Peyer's patch (tissue), 4 donors: ENCODE results near the gene FBXO9. TPM values are rescaled to one million over a fixed set of nuclear protein-coding genes. Genes with fewer than 3 reads are reported as not detected.

Experiments
- DNase-seq, 3 donors: peaks; one replicate each; pipeline ENCODE4 v3.0.0-alpha.2; 2017 to 2019
- H3K27ac ChIP-seq, 4 donors: fragments of 200-600 bp; sonication (generic); one replicate each; pipeline ENCODE4 v1.5.1; 2016 to 2019
- H3K27me3 ChIP-seq, 2 donors: fragments of 200-600 bp; sonication (generic); one replicate each; pipeline ENCODE4 v1.5.1; 2019
- H3K36me3 ChIP-seq, 3 donors: fragments of 200-600 bp; sonication (generic); one replicate each; pipeline ENCODE4 v1.5.1; 2016 to 2019
- H3K4me1 ChIP-seq, 4 donors: fragments of 200-600 bp; sonication (generic); one replicate each; pipeline ENCODE4 v1.5.1; 2016 to 2019
- H3K4me3 ChIP-seq, 4 donors: fragments of 200-600 bp; sonication (generic); 1 replicate in 3 of 4; 2 replicates in 1 of 4; pipeline ENCODE4 v1.5.1; 2016 to 2019; ENCODE audit warnings: mild to moderate bottlenecking in 1 of 4
- H3K9me3 ChIP-seq, 4 donors: fragments of 200-600 bp; sonication (generic); one replicate each; pipeline ENCODE4 v1.5.1; 2016 to 2019; ENCODE audit warnings: mild to moderate bottlenecking in 1 of 4
- CTCF ChIP-seq, 6 experiments: fragments of 450-650 bp in 4 of 6; fragments of 200-600 bp in 2 of 6; sonication (generic) in 1 of 6; IDR thresholded peaks; one replicate each; pipeline ENCODE4 v1.5.1; 2017 to 2019; ENCODE audit warnings: antibody characterized with exemption in 6 of 6, mild to moderate bottlenecking in 3 of 6, moderate library complexity in 1 of 6
- POLR2A ChIP-seq, 2 donors: fragments of 450-650 bp; IDR thresholded peaks; one replicate each; pipeline ENCODE4 v1.5.1; 2017; ENCODE audit warnings: antibody characterized with exemption in 2 of 2, mild to moderate bottlenecking in 2 of 2, moderate library complexity in 2 of 2
- total RNA-seq, 4 donors: library from RNA; depleted of rRNA; stranded (reverse); fragments of >200 nt; gene quantifications; one replicate each; pipeline ENCODE4 v1.1.0, GENCODE V29; 2016

The FBXO9 gene
- total RNA-seq, 4 donors from 2014 or later, result 62.5 to 109 (median 76.6) TPM

GRCh38 chr6:53124131-53124800 lies 59.1 kb downstream of the FBXO9 start:
- Histone ChIP-seq H3K27me3 (no peaks in the 10 kb centered on the region), H3K27ac (no peak overlapping the region), H3K4me3 (no peak overlapping the region), H3K9me3 (no peaks in the 10 kb centered on the region), H3K36me3 (no peaks in the 10 kb centered on the region), H3K4me1 (peaks cover 0 to 9% (median 0%) of the 10 kb centered on the region in 4 donors)
- DNase-seq, result no peak
- TF ChIP-seq POLR2A (IDR thresholded peaks at IDR 0.05) (no peak), CTCF (IDR thresholded peaks at IDR 0.05) (no peak)

- Histone ChIP-seq H3K27ac (no peak overlapping the region), H3K4me1 (no peaks in the 10 kb centered on the region), H3K36me3 (no peaks in the 10 kb centered on the region), H3K9me3 (no peaks in the 10 kb centered on the region), H3K27me3 (no peaks in the 10 kb centered on the region), H3K4me3 (no peak overlapping the region)
- no peak for TF ChIP-seq CTCF (IDR thresholded peaks at IDR 0.05)
- no peak for TF ChIP-seq POLR2A (IDR thresholded peaks at IDR 0.05)
- DNase-seq, result no peak
Observed at GRCh38 chr6:53125276-53125675, 60.1 kb downstream of the FBXO9 start.

- Histone ChIP-seq H3K27ac (no peak overlapping the region), H3K4me1 (no peaks in the 10 kb centered on the region), H3K9me3 (no peaks in the 10 kb centered on the region), H3K27me3 (no peaks in the 10 kb centered on the region), H3K36me3 (no peaks in the 10 kb centered on the region), H3K4me3 (no peak overlapping the region)
- TF ChIP-seq POLR2A (IDR thresholded peaks at IDR 0.05), result no peak
- TF ChIP-seq CTCF (IDR thresholded peaks at IDR 0.05), result no peak
- DNase-seq, result no peak
Observed at GRCh38 chr6:53128842-53129241, 63.6 kb downstream of the FBXO9 start.

DNA sequence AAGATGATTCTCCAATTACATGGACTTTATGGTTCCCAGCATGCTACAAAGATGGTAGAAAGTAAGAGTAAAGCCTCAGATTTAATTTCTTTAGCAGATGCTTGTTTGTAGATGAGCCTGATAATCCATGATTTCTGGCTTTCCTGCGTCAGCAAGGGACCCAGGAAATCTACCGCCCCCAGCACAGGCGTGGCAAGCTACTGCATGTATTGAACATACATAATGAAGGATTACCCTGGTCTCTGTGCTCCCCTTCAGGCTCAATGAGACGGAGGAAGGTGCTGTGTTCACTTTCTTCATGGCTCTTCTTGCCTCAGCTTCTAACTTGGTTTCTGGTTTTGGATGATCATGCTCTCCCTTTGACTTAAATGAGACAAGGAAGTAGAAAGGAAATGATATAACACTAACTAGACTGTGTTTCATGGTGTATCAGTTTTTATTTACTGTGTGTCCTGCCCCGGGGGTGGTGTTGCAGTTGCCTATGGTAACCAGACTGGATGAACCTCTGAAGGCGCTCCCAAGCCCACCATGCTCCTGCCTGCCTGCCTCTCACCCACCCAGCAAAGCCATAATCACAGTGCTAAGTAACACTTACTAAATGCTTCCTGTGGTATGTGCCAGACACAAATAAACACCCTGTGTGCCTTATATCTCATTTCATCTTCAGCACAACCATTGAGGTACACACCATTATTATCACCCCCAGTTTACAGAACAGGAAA lies 65.5 kb downstream of the FBXO9 start:
- H3K27ac ChIP-seq, result no peak overlapping the region

DNA sequence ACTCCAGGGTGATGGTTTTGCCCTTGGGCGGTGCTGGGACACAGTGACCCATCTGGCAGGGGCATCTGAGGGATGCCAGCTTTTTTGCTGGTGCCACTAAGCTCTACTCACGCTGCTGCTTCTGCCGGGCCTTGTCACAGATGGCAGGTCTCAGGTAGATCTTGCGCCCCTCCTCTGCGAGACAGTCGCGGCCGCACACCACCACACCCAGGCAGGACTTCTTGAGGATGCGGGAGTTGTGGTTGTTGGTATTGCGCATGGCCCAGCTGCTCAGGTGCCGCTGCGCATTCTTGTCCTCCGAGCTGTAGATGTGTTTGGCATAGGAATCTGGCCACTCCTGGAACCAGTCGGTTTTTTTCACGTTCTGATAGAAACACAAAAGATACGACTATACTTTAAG lies 68.8 kb downstream of the FBXO9 start:
- Histone ChIP-seq H3K4me3 (no peak overlapping the region), H3K27me3 (no peaks in the 10 kb centered on the region), H3K27ac (no peak overlapping the region), H3K9me3 (no peaks in the 10 kb centered on the region), H3K36me3 (no peaks in the 10 kb centered on the region), H3K4me1 (no peaks in the 10 kb centered on the region)
- TF ChIP-seq POLR2A (IDR thresholded peaks at IDR 0.05), result no peak
- TF ChIP-seq CTCF (IDR thresholded peaks at IDR 0.05), result no peak
- no peak for DNase-seq

More for the DNA sequence above, 65.5 kb downstream of the FBXO9 start:
- Histone ChIP-seq H3K4me1 (no peaks in the 10 kb centered on the region), H3K9me3 (no peaks in the 10 kb centered on the region), H3K36me3 (no peaks in the 10 kb centered on the region), H3K27me3 (no peaks in the 10 kb centered on the region), H3K4me3 (no peak overlapping the region)
- DNase-seq, result no peak
- no peak for TF ChIP-seq CTCF (IDR thresholded peaks at IDR 0.05)
- no peak for TF ChIP-seq POLR2A (IDR thresholded peaks at IDR 0.05)
